HepG2 (cell line): ENCODE results near the gene PLCB1. TPM values are rescaled to one million over a fixed set of nuclear protein-coding genes. Genes with fewer than 3 reads are reported as not detected.

ENCODE experiments used
- CHD4 ChIP-seq: fragments of 200-600 bp; sonication (generic); IDR thresholded peaks from 2 replicates; pipeline ENCODE4 v1.7.0; 2017; ENCODE audit warnings: mild to moderate bottlenecking, low read length, borderline replicate concordance
- CSRNP2 ChIP-seq: sonication (generic); formaldehyde crosslinking; conservative IDR thresholded peaks from 2 replicates; pipeline ENCODE4 v1.8.0; 2022; ENCODE audit warnings: low read depth, missing genetic modification reagents
- ERF ChIP-seq: IDR thresholded peaks from 2 replicates; pipeline ENCODE4 v1.6.1; 2018; ENCODE audit warnings: missing biosample characterization, missing genetic modification reagents
- GATAD2A ChIP-seq: IDR thresholded peaks from 2 replicates; pipeline ENCODE4 v1.6.1; 2016
- HOXA9 ChIP-seq: sonication (generic); formaldehyde crosslinking; IDR thresholded peaks from 2 replicates; pipeline ENCODE4 v1.8.1; 2022; ENCODE audit warnings: missing genetic modification reagents, mild to moderate bottlenecking, moderate library complexity, borderline replicate concordance
- NKX3-1 ChIP-seq: sonication (generic); formaldehyde crosslinking; IDR thresholded peaks from 2 replicates; pipeline ENCODE4 v1.5.0; 2020; ENCODE audit warnings: missing genetic modification reagents
- POLR2AphosphoS2 ChIP-seq: IDR thresholded peaks from 2 replicates; pipeline ENCODE4 v1.6.1; 2011; ENCODE audit warnings: low read depth, low read length, improper control_type of control experiment
- SIX1 ChIP-seq: sonication (generic); formaldehyde crosslinking; IDR thresholded peaks from 2 replicates; pipeline ENCODE4 v1.4.0; 2020; ENCODE audit warnings: missing genetic modification reagents, borderline replicate concordance
- SIX4 ChIP-seq: sonication (generic); formaldehyde crosslinking; IDR thresholded peaks from 2 replicates; pipeline ENCODE4 v1.4.0; 2020; ENCODE audit warnings: missing genetic modification reagents
- SMYD3 ChIP-seq: sonication (generic); formaldehyde crosslinking; IDR thresholded peaks from 2 replicates; pipeline ENCODE4 v1.8.1; 2023; ENCODE audit warnings: mild to moderate bottlenecking, missing genetic modification reagents
- STAG1 ChIP-seq: sonication (generic); formaldehyde crosslinking; IDR thresholded peaks from 2 replicates; pipeline ENCODE4 v1.4.0; 2020; ENCODE audit warnings: missing genetic modification reagents
- THAP11 ChIP-seq: IDR thresholded peaks from 2 replicates; pipeline ENCODE4 v1.6.1; 2016; ENCODE audit warnings: missing biosample characterization, missing genetic modification reagents
- ZFP90 ChIP-seq: sonication (generic); formaldehyde crosslinking; IDR thresholded peaks from 2 replicates; pipeline ENCODE4 v1.8.0; 2022; ENCODE audit warnings: missing genetic modification reagents, mild to moderate bottlenecking, inconsistent platforms, borderline replicate concordance
- ZNF225 ChIP-seq: sonication (generic); formaldehyde crosslinking; IDR thresholded peaks from 2 replicates; pipeline ENCODE4 v1.4.0; 2020; ENCODE audit warnings: mild to moderate bottlenecking, missing genetic modification reagents
- ZNF232 ChIP-seq: sonication (generic); formaldehyde crosslinking; IDR thresholded peaks from 2 replicates; pipeline ENCODE4 v1.4.0; 2020; ENCODE audit warnings: missing genetic modification reagents, borderline replicate concordance
- ZNF24 ChIP-seq: fragments of 450-650 bp; IDR thresholded peaks from 2 replicates; pipeline ENCODE4 v1.6.1; 2017; ENCODE audit warnings: antibody characterized with exemption, mild to moderate bottlenecking
- ZNF281 ChIP-seq: sonication (generic); formaldehyde crosslinking; IDR thresholded peaks from 2 replicates; pipeline ENCODE4 v1.4.0; 2020; ENCODE audit warnings: missing genetic modification reagents, borderline replicate concordance
- ZNF296 ChIP-seq: sonication (generic); formaldehyde crosslinking; conservative IDR thresholded peaks from 2 replicates; pipeline ENCODE4 v1.5.0; 2020; ENCODE audit warnings: mild to moderate bottlenecking, missing genetic modification reagents
- ZNF7 ChIP-seq: IDR thresholded peaks from 2 replicates; pipeline ENCODE4 v1.6.1; 2016; ENCODE audit warnings: missing biosample characterization, missing genetic modification reagents
- ZNF839 ChIP-seq: sonication (generic); formaldehyde crosslinking; IDR thresholded peaks from 2 replicates; pipeline ENCODE4 v1.4.0; 2020; ENCODE audit warnings: missing genetic modification reagents, mild to moderate bottlenecking, borderline replicate concordance
- ZSCAN31 ChIP-seq: sonication (generic); formaldehyde crosslinking; IDR thresholded peaks from 2 replicates; pipeline ENCODE4 v1.5.0; 2020; ENCODE audit warnings: low read depth, mild to moderate bottlenecking, missing genetic modification reagents
- polyA plus RNA-seq, 8 experiments: library from polyadenylated mRNA; depleted of rRNA in 3 of 8; stranded (reverse) in 7 of 8; unstranded in 1 of 8; fragments of >200 nt; fragmentation: Illumina TruSeq in 4 of 8; extraction: Trizol in 4 of 8; gene quantifications; 2 replicates each; pipeline versions ENCODE4 v1.2.1 to v1.2.3, GENCODE V29; 2011 to 2016; ENCODE audit warnings: low read depth in 4 of 8, missing spikeins in 1 of 8, mixed read lengths in 1 of 8; ENCODE audit not compliant: insufficient read depth in 1 of 8
- total RNA-seq, 5 experiments: library from RNA; depleted of rRNA; stranded (reverse); fragments of >200 nt; fragmentation: Illumina TruSeq; extraction: Trizol; gene quantifications; 2 replicates each; pipeline ENCODE4 v1.2.3, GENCODE V29; 2016; ENCODE audit warnings: low read depth in 1 of 5
- TF ChIP-seq, protein P1 (sequence below): sonication (generic); formaldehyde crosslinking; IDR thresholded peaks from 2 replicates; pipeline ENCODE4 v1.8.0; 2022; ENCODE audit warnings: mild to moderate bottlenecking, missing genetic modification reagents; ENCODE audit not compliant: insufficient replicate concordance
- TF ChIP-seq, protein P2 (sequence below): sonication (generic); formaldehyde crosslinking; IDR thresholded peaks from 2 replicates; pipeline ENCODE4 v1.4.0; 2020; ENCODE audit warnings: low read depth, mild to moderate bottlenecking, missing genetic modification reagents

Gene PLCB1
- total and polyA plus RNA-seq, 2 of the 13 experiments (the other 11 are each of a cell fraction or from before 2014, with no cell fraction given), result 42.4 to 55.9 TPM

DNA sequence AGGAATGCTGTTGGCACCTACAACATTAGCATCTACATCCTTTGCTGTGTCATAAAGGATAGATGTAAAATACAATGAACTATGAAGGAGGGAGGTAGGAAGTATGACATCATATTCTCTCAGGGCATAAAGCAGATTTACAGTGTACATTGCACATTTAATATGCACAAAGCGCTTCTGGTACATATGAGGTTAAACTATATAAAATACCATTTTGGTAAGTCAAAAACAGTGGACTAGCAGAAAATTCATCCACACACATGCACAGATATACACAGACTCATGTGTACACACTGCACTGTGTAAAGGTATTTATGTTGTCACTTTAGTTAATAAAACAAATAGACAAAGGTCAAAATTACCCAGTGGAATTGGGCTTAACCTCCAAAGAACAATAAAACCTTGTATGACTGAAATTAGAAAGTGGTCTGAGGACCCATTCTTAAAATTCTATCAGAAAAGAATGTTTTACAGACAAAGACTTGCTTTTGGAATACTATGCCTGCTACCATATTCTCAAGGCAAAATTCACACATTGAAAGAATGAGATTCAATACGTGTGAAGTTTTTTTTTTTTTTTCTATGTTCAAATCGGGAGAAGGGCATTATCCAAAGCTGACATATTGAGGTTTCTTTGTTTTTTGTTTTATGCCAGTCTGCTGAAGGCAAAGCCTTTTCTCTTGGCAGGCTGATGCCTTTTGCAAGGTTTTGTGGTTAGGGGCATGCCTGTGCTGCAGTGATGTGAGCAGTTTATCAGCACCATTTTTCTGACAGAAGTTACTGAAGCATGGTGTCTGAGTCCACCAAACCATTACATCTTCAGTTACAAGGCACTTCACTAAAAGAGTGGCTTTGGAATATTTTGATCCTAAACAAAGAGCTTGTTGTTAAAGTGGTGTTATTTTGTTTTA lies 199.0 kb downstream of the PLCB1 start (continued):
- TF ChIP-seq CSRNP2 (CRISPR knock-in tag) (no peak), ZNF24 (no peak), ERF (CRISPR knock-in tag) (no peak), SIX1 (no peak), ZSCAN31 (CRISPR knock-in tag) (0 out of 2 replicates have a peak, but pooled peaks have one; percentile 45), NKX3-1 (no peak), THAP11 (CRISPR knock-in tag) (peak; percentile 19; the same call in 1 of the 2 replicates), STAG1 (0 out of 2 replicates have a peak, but pooled peaks have one; percentile 19), HOXA9 (no peak), SIX4 (0 out of 2 replicates have a peak, but pooled peaks have one; percentile 20), ZNF7 (CRISPR knock-in tag) (no peak), ZNF232 (CRISPR knock-in tag) (no peak), ZNF281 (CRISPR knock-in tag) (no peak), ZNF296 (CRISPR knock-in tag) (no peak), POLR2AphosphoS2 (no peak), ZNF225 (CRISPR knock-in tag) (no peak), CHD4 (no peak), ZFP90 (CRISPR knock-in tag) (no peak), SMYD3 (no peak), GATAD2A (CRISPR knock-in tag) (peak; percentile 88), ZNF839 (CRISPR knock-in tag) (no peak)
- TF ChIP-seq, protein P1, sequence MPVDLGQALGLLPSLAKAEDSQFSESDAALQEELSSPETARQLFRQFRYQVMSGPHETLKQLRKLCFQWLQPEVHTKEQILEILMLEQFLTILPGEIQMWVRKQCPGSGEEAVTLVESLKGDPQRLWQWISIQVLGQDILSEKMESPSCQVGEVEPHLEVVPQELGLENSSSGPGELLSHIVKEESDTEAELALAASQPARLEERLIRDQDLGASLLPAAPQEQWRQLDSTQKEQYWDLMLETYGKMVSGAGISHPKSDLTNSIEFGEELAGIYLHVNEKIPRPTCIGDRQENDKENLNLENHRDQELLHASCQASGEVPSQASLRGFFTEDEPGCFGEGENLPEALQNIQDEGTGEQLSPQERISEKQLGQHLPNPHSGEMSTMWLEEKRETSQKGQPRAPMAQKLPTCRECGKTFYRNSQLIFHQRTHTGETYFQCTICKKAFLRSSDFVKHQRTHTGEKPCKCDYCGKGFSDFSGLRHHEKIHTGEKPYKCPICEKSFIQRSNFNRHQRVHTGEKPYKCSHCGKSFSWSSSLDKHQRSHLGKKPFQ (CRISPR knock-in tag), result peak; percentile 53
- TF ChIP-seq, protein P2, sequence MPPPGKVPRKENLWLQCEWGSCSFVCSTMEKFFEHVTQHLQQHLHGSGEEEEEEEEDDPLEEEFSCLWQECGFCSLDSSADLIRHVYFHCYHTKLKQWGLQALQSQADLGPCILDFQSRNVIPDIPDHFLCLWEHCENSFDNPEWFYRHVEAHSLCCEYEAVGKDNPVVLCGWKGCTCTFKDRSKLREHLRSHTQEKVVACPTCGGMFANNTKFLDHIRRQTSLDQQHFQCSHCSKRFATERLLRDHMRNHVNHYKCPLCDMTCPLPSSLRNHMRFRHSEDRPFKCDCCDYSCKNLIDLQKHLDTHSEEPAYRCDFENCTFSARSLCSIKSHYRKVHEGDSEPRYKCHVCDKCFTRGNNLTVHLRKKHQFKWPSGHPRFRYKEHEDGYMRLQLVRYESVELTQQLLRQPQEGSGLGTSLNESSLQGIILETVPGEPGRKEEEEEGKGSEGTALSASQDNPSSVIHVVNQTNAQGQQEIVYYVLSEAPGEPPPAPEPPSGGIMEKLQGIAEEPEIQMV (CRISPR knock-in tag), result no peak
